Ureter (tissue), 1 donor: ENCODE results near the gene NTN1. TPM values are rescaled to one million over a fixed set of nuclear protein-coding genes. Genes with fewer than 3 reads are reported as not detected.

Experiments
- DNase-seq: peaks from one replicate; pipeline ENCODE4 v3.0.0-alpha.2; 2020; ENCODE audit warnings: low spot score
- total RNA-seq: library from RNA; stranded (reverse); gene quantifications from one replicate; pipeline ENCODE4 v1.2.4, GENCODE V29; 2023
- donor health status: DM: yes; HTN: yes; CAD: no.

Gene NTN1
- total RNA-seq, 1 donor from 2014 or later = 14.4 TPM

GRCh38 chr17:9271989-9272388 lies 250.7 kb downstream of the NTN1 start:
- DNase-seq = no peak

- no peak for DNase-seq
These were observed 251.3 kb downstream of the NTN1 start for GRCh38 chr17:9272501-9273200.

- no peak for DNase-seq
These were observed 252.4 kb downstream of the NTN1 start for GRCh38 chr17:9273428-9274391.

GRCh38 chr17:9274973-9275372 lies 253.7 kb downstream of the NTN1 start:
- DNase-seq = no peak

- DNase-seq = no peak
These were observed 258.6 kb downstream of the NTN1 start for GRCh38 chr17:9279893-9280292.

- DNase-seq = no peak
These were observed 262.6 kb downstream of the NTN1 start for GRCh38 chr17:9283909-9284308.

GRCh38 chr17:9284884-9285283 lies 263.6 kb downstream of the NTN1 start:
- DNase-seq = no peak

GRCh38 chr17:9285602-9286427 lies 264.5 kb downstream of the NTN1 start:
- no peak for DNase-seq

GRCh38 chr17:9286434-9286833 lies 265.1 kb downstream of the NTN1 start:
- DNase-seq = no peak

GRCh38 chr17:9287306-9287705 lies 266.0 kb downstream of the NTN1 start:
- no peak for DNase-seq

- no peak for DNase-seq
These were observed 268.9 kb downstream of the NTN1 start for GRCh38 chr17:9290226-9290613.

- peak; percentile 61 for DNase-seq
These were observed 270.7 kb downstream of the NTN1 start for GRCh38 chr17:9291912-9292560.

GRCh38 chr17:9292561-9292941 lies 271.2 kb downstream of the NTN1 start:
- no peak for DNase-seq

Other genes starting within 250 kb of the NTN1 start
- 4.1 TPM for gene MFSD6L, start 222.1 kb upstream of the NTN1 start, total RNA-seq
- 1.7 TPM for gene PIK3R6, start 153.8 kb upstream of the NTN1 start, total RNA-seq
- gene PIK3R5, start 55.8 kb upstream of the NTN1 start, total RNA-seq = 8.4 TPM